SK-N-SH (cell line): ENCODE measurements around the gene NOL8. TPM values are rescaled to one million over a fixed set of nuclear protein-coding genes. Genes with fewer than 3 reads are reported as not detected.

Experiments
- CTCF ChIA-PET: fragments of 300-600, 350-600 bp; formaldehyde crosslinking; extraction: SDS; loops from one replicate; lab custom pipeline; 2021; lab: Yijun Ruan, JAX
- POLR2A ChIA-PET: fragments of 350-600 bp; sonication (Branson Sonifier 250); formaldehyde crosslinking; extraction: SDS; loops from one replicate; lab custom pipeline; 2020; ENCODE audit warnings: antibody characterized with exemption, inconsistent platforms; lab: Yijun Ruan, JAX
- DNase-seq: peaks from one replicate; pipeline ENCODE4 v3.0.0; 2012
- H2AFZ ChIP-seq: fragments of 200-600 bp; sonication (generic); 2 replicates; pipeline ENCODE4 v1.8.1; 2016; ENCODE audit warnings: antibody characterized with exemption, mild to moderate bottlenecking, low read depth
- H3F3A ChIP-seq: fragments of 200-600 bp; sonication (generic); replicated peaks from 2 replicates; pipeline ENCODE3; 2016; ENCODE audit warnings: antibody characterized with exemption, mild to moderate bottlenecking; ENCODE audit not compliant: insufficient read depth
- H3K27ac ChIP-seq, 2 experiments: fragments of 200-500 bp in 1 of 2; fragments of 200-600 bp in 1 of 2; sonication (Bioruptor generic) in 1 of 2; sonication (generic), shearing (Covaris generic) in 1 of 2; 2 replicates each; pipeline versions ENCODE4 v1.5.1 to v1.6.1; 2014 to 2016; ENCODE audit warnings: low read depth in 2 of 2, inconsistent platforms in 1 of 2, low read length in 1 of 2, mild to moderate bottlenecking in 1 of 2, mixed read lengths in 1 of 2
- H3K27me3 ChIP-seq: fragments of 200-600 bp; sonication (generic), shearing (Covaris generic); 2 replicates; pipeline ENCODE4 v1.6.1; 2016; ENCODE audit warnings: mixed run types; ENCODE audit not compliant: insufficient read depth
- H3K36me3 ChIP-seq, 2 experiments: fragments of 200-500 bp in 1 of 2; fragments of 200-600 bp in 1 of 2; sonication (Bioruptor generic) in 1 of 2; sonication (generic) in 1 of 2; replicated peaks in 1 of 2; 2 replicates each; pipeline versions ENCODE3 to v1.5.1; 2014 to 2016; ENCODE audit warnings: low read length in 1 of 2, mild to moderate bottlenecking in 1 of 2; ENCODE audit not compliant: insufficient read depth in 2 of 2, control insufficient read depth in 1 of 2
- H3K4me1 ChIP-seq, 2 experiments: fragments of 200-500 bp in 1 of 2; fragments of 200-600 bp in 1 of 2; sonication (Bioruptor generic) in 1 of 2; sonication (generic), shearing (Covaris generic) in 1 of 2; 2 replicates each; pipeline versions ENCODE4 v1.5.1 to v1.6.1; 2014 to 2016; ENCODE audit warnings: low read depth in 1 of 2, low read length in 1 of 2, mixed run types in 1 of 2; ENCODE audit not compliant: insufficient read depth in 2 of 2, control insufficient read depth in 1 of 2
- H3K4me2 ChIP-seq: fragments of 200-600 bp; sonication (generic), shearing (Covaris generic); 2 replicates; pipeline ENCODE4 v1.6.1; 2017; ENCODE audit warnings: mixed run types
- H3K4me3 ChIP-seq, 2 experiments: fragments of 200-500 bp in 1 of 2; fragments of 200-600 bp in 1 of 2; sonication (Bioruptor generic) in 1 of 2; sonication (generic), shearing (Covaris generic) in 1 of 2; 2 replicates each; pipeline versions ENCODE4 v1.5.1 to v1.8.1; 2014 to 2016; ENCODE audit warnings: low read depth in 2 of 2, inconsistent platforms in 1 of 2, low read length in 1 of 2, mild to moderate bottlenecking in 1 of 2, mixed read lengths in 1 of 2, moderate library complexity in 1 of 2
- H3K79me2 ChIP-seq: fragments of 200-600 bp; sonication (generic); 2 replicates; pipeline ENCODE4 v1.8.1; 2017; ENCODE audit warnings: mild to moderate bottlenecking; ENCODE audit not compliant: insufficient read depth
- H3K9ac ChIP-seq: fragments of 200-600 bp; sonication (generic); 2 replicates; pipeline ENCODE4 v1.6.1; 2017; ENCODE audit warnings: mixed run types
- H3K9me2 ChIP-seq: fragments of 200-600 bp; sonication (generic); 2 replicates; pipeline ENCODE4 v1.6.1; 2017; ENCODE audit warnings: mixed run types
- H3K9me3 ChIP-seq: fragments of 200-600 bp; sonication (generic); 2 replicates; pipeline ENCODE4 v1.6.1; 2017; ENCODE audit warnings: mixed run types, mild to moderate bottlenecking, moderate library complexity
- H4K20me1 ChIP-seq: fragments of 200-600 bp; sonication (generic); 2 replicates; pipeline ENCODE4 v1.6.1; 2017; ENCODE audit warnings: mild to moderate bottlenecking, mixed run types; ENCODE audit not compliant: insufficient read depth
- GABPA ChIP-seq: IDR thresholded peaks from 2 replicates; pipeline ENCODE4 v1.4.0; 2012; ENCODE audit warnings: low read depth, mild to moderate bottlenecking
- POLR2AphosphoS5 ChIP-seq: IDR thresholded peaks from 2 replicates; pipeline ENCODE4 v1.6.1; 2012; ENCODE audit warnings: low read depth, low read length
- RAD21 ChIP-seq: IDR thresholded peaks from 2 replicates; pipeline ENCODE4 v1.6.1; 2012; ENCODE audit warnings: mild to moderate bottlenecking, low read length
- RCOR1 ChIP-seq: fragments of 150-350 bp; IDR thresholded peaks from 2 replicates; pipeline ENCODE4 v1.6.1; 2017; ENCODE audit warnings: antibody characterized with exemption, low read length
- REST ChIP-seq: IDR thresholded peaks from 2 replicates; pipeline ENCODE4 v1.6.1; 2012; ENCODE audit warnings: mild to moderate bottlenecking, low read depth, low read length, moderate library complexity
- TAF1 ChIP-seq: IDR thresholded peaks from 2 replicates; pipeline ENCODE4 v1.6.1; 2012; ENCODE audit warnings: low read depth, mild to moderate bottlenecking, low read length, moderate library complexity, borderline replicate concordance
- TEAD4 ChIP-seq: IDR thresholded peaks from 2 replicates; pipeline ENCODE4 v1.4.0; 2012; ENCODE audit warnings: mild to moderate bottlenecking, borderline replicate concordance; ENCODE audit not compliant: insufficient read depth
- USF2 ChIP-seq: fragments of 150-350 bp; IDR thresholded peaks from 2 replicates; pipeline ENCODE4 v1.6.1; 2017; ENCODE audit warnings: antibody characterized with exemption, low read length, low read depth, borderline replicate concordance
- YY1 ChIP-seq: IDR thresholded peaks from 2 replicates; pipeline ENCODE4 v1.4.0; 2012; ENCODE audit warnings: low read depth, mild to moderate bottlenecking
- WGBS: methylation state at CpG from one replicate; pipeline ENCODE4 v1.1.6; 2017; ENCODE audit warnings: low lambda C conversion rate; 5-methylcytosine and 5-hydroxymethylcytosine counted together
- polyA plus RNA-seq, 3 experiments: library from polyadenylated mRNA; depleted of rRNA; stranded (reverse); fragments of >200 nt; gene quantifications; 2 replicates each; pipeline ENCODE4 v1.2.3, GENCODE V29; 2012

The NOL8 gene
- polyA plus RNA-seq, 1 of the 3 experiments (the other 2 are of a cell fraction): 9.6 TPM

- no peaks in the 10 kb centered on the region for H3K9me3 ChIP-seq
- no peaks in the 10 kb centered on the region for H4K20me1 ChIP-seq
- no peak overlapping the region for H3K9ac ChIP-seq
- no peak for DNase-seq
- 96% methylated on average over 3 of the region's 3 CpGs for WGBS
- peaks cover 5% of the 10 kb centered on the region in 2 experiments; a peak in 3 of 4 replicates for H3K4me1 ChIP-seq
- H3K4me2 ChIP-seq: no peak overlapping the region
- no peak overlapping the region for H3K27ac ChIP-seq
- peaks cover 52 to 62% of the 10 kb centered on the region in 2 experiments for H3K36me3 ChIP-seq
- no peak for TF ChIP-seq POLR2AphosphoS5
- TF ChIP-seq USF2: no peak
- TF ChIP-seq RAD21: no peak
- TF ChIP-seq REST: no peak
- TF ChIP-seq YY1: no peak
- TF ChIP-seq TAF1: no peak
- TF ChIP-seq GABPA: no peak
- POLR2A ChIA-PET: no interaction called here
- CTCF ChIA-PET: no interaction called here
- H3K27me3 ChIP-seq: no peaks in the 10 kb centered on the region
- H3F3A ChIP-seq: peaks cover 9% of the 10 kb centered on the region
- peaks cover 12% of the 10 kb centered on the region for H3K79me2 ChIP-seq
- no peaks in the 10 kb centered on the region for H3K9me2 ChIP-seq
- H3K4me3 ChIP-seq: no peak overlapping the region
- no peak overlapping the region for H2AFZ ChIP-seq
These were observed 27.5 kb downstream of the NOL8 start for GRCh38 chr9:92297611-92298010.

DNA sequence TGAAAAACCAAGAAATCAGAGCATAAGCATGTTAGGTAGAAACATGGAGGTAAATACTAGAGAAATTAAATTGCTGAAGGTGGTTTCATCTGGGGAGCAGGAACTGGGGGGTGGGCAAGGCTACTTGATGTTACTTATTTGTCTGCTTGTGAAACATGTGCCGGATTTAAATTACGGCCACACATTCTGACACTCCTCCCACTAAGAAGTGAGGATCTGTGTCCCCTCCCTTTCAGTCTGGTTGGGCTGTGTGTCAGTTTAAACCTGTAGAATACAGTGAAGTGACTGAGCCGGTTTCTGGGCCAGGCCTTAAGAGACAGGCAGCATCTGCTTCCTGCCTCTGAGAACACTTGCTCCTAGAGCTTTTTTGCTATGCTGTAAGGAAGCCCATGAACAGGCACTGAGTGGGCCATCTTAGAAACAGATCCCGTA is 29.3 kb downstream of the NOL8 start:
- Histone ChIP-seq H3K9me2 (no peaks in the 10 kb centered on the region), H3K4me3 (no peak overlapping the region), H3K27me3 (no peaks in the 10 kb centered on the region), H3K36me3 (peaks cover 40 to 47% of the 10 kb centered on the region in 2 experiments), H3K79me2 (peaks cover 30% of the 10 kb centered on the region), H2AFZ (no peak overlapping the region), H3K27ac (no peak overlapping the region), H3K4me1 (peaks cover 5 to 15% of the 10 kb centered on the region in 2 experiments; a peak in 3 of 4 replicates), H3K4me2 (no peak overlapping the region), H3K9ac (no peak overlapping the region), H4K20me1 (no peaks in the 10 kb centered on the region), H3F3A (peaks cover 9% of the 10 kb centered on the region), H3K9me3 (no peaks in the 10 kb centered on the region)
- POLR2A ChIA-PET: no interaction called here
- no peak for DNase-seq
- TF ChIP-seq RCOR1 (no peak), USF2 (no peak), TEAD4 (no peak)
- CTCF ChIA-PET: interaction anchor here (0.9 kb wide), 1 partner anchor 53 kb away, joined by 3 read pairs; no protein-coding TSS in a partner anchor
- 99% methylated on average over 4 of the region's 4 CpGs for WGBS
